ENCODE measurements around the gene ZCCHC17. TPM values are rescaled to one million over a fixed set of nuclear protein-coding genes. Genes with fewer than 3 reads are reported as not detected.

The ZCCHC17 gene
- total RNA-seq, 2 experiments from 2014 or later: 30.1 to 33.8 TPM

GRCh38 chr1:31387612-31388011, 90.8 kb downstream of the ZCCHC17 start:
- H2AFZ ChIP-seq (ENCODE audit: low read length): no peak overlapping the region
- H3K79me2 ChIP-seq (ENCODE audit: insufficient read depth, low read depth, low read length): no peaks in the 10 kb centered on the region
- POLR2A ChIA-PET: no interaction called here
- intact Hi-C loops (cut with micrococcal nuclease; ENCODE audit: unreplicated experiment): no loop called here
- no peak for TF ChIP-seq CTCF (conservative IDR thresholded peaks at IDR 0.05; ENCODE audit: low read length)
- TF ChIP-seq EZH2phosphoT487 (IDR thresholded peaks at IDR 0.05; ENCODE audit: borderline replicate concordance, low read depth, low read length): no peak
- H3K27ac ChIP-seq (ENCODE audit: low read depth, low read length, poor library complexity, severe bottlenecking): no peak overlapping the region
- DNase-seq (ENCODE audit: low spot score): no peak
- no peaks in the 10 kb centered on the region for H4K20me1 ChIP-seq (ENCODE audit: insufficient read depth, low read length)
- H3K9me3 ChIP-seq (ENCODE audit: low read length): no peaks in the 10 kb centered on the region
- H3K4me2 ChIP-seq (ENCODE audit: low read length): no peak overlapping the region
- H3K9me2 ChIP-seq (ENCODE audit: insufficient read depth, low read length): no peaks in the 10 kb centered on the region
- CTCF ChIA-PET (ENCODE audit: unreplicated experiment): no interaction called here
- no peaks in the 10 kb centered on the region for H3K36me3 ChIP-seq (ENCODE audit: insufficient read depth, low read length)
- no peaks in the 10 kb centered on the region for H3K4me1 ChIP-seq (ENCODE audit: insufficient read depth, low read length, poor library complexity, severe bottlenecking)
- H3K4me3 ChIP-seq (ENCODE audit: low read depth, low read length, poor library complexity, severe bottlenecking): no peak overlapping the region
- no TSS peak for BruUV-seq (replicated peaks)

- Histone ChIP-seq H3K4me3 (ENCODE audit: low read depth, low read length, poor library complexity, severe bottlenecking) (no peak overlapping the region), H3K27ac (ENCODE audit: low read depth, low read length, poor library complexity, severe bottlenecking) (no peak overlapping the region), H3K79me2 (ENCODE audit: insufficient read depth, low read depth, low read length) (no peaks in the 10 kb centered on the region), H3K36me3 (ENCODE audit: insufficient read depth, low read length) (no peaks in the 10 kb centered on the region), H3K9me3 (ENCODE audit: low read length) (no peaks in the 10 kb centered on the region), H2AFZ (ENCODE audit: low read length) (no peak overlapping the region), H3K9me2 (ENCODE audit: insufficient read depth, low read length) (no peaks in the 10 kb centered on the region), H4K20me1 (ENCODE audit: insufficient read depth, low read length) (no peaks in the 10 kb centered on the region), H3K4me2 (ENCODE audit: low read length) (no peak overlapping the region), H3K4me1 (ENCODE audit: insufficient read depth, low read length, poor library complexity, severe bottlenecking) (peaks cover 9% of the 10 kb centered on the region)
- CTCF ChIA-PET (ENCODE audit: unreplicated experiment): no interaction called here
- TF ChIP-seq CTCF (conservative IDR thresholded peaks at IDR 0.05; ENCODE audit: low read length): no peak
- no peak for TF ChIP-seq EZH2phosphoT487 (IDR thresholded peaks at IDR 0.05; ENCODE audit: borderline replicate concordance, low read depth, low read length)
- no TSS peak for BruUV-seq (replicated peaks)
- POLR2A ChIA-PET: interaction anchor here (0.5 kb wide), 1 partner anchor 158 kb away, joined by 3 read pairs; no protein-coding TSS in a partner anchor
- intact Hi-C loops (cut with micrococcal nuclease; ENCODE audit: unreplicated experiment): no loop called here
- DNase-seq (ENCODE audit: low spot score): no peak
Measured at GRCh38 chr1:31389616-31390015, 92.8 kb downstream of the ZCCHC17 start.

- TF ChIP-seq CTCF (conservative IDR thresholded peaks at IDR 0.05; ENCODE audit: low read length) (no peak), EZH2phosphoT487 (IDR thresholded peaks at IDR 0.05; ENCODE audit: borderline replicate concordance, low read depth, low read length) (no peak)
- Histone ChIP-seq H3K79me2 (ENCODE audit: insufficient read depth, low read depth, low read length) (no peaks in the 10 kb centered on the region), H3K9me2 (ENCODE audit: insufficient read depth, low read length) (no peaks in the 10 kb centered on the region), H3K4me3 (ENCODE audit: low read depth, low read length, poor library complexity, severe bottlenecking) (no peak overlapping the region), H4K20me1 (ENCODE audit: insufficient read depth, low read length) (no peaks in the 10 kb centered on the region), H3K9me3 (ENCODE audit: low read length) (no peaks in the 10 kb centered on the region), H3K4me2 (ENCODE audit: low read length) (no peak overlapping the region), H3K36me3 (ENCODE audit: insufficient read depth, low read length) (no peaks in the 10 kb centered on the region), H2AFZ (ENCODE audit: low read length) (no peak overlapping the region), H3K4me1 (ENCODE audit: insufficient read depth, low read length, poor library complexity, severe bottlenecking) (peaks cover 14% of the 10 kb centered on the region), H3K27ac (ENCODE audit: low read depth, low read length, poor library complexity, severe bottlenecking) (no peak overlapping the region)
- intact Hi-C loops (cut with micrococcal nuclease; ENCODE audit: unreplicated experiment): no loop called here
- DNase-seq (ENCODE audit: low spot score): no peak
- no TSS peak for BruUV-seq (replicated peaks)
- ChIA-PET CTCF (ENCODE audit: unreplicated experiment) (no interaction called here), POLR2A (interaction anchor here (0.5 kb wide), 1 partner anchor 158 kb away, joined by 3 read pairs; no protein-coding TSS in a partner anchor)
Measured at GRCh38 chr1:31390071-31390470, 93.2 kb downstream of the ZCCHC17 start.

Data from OCI-LY7 (cell line).